Mammary epithelial cell (primary cell): ENCODE results near the gene LIMK2.

ENCODE experiments used
- CTCF ChIP-seq, 2 donors: IDR thresholded peaks in 1 of 2; conservative IDR thresholded peaks in 1 of 2; 2 replicates each; pipeline ENCODE4 v1.5.1; 2011 to 2012; ENCODE audit warnings: inconsistent platforms in 2 of 2, low read length in 2 of 2, mild to moderate bottlenecking in 2 of 2, control low read depth in 1 of 2, low read depth in 1 of 2; ENCODE audit not compliant: insufficient read depth in 1 of 2; ENCODE audit errors: extremely low read depth in 1 of 2
- EZH2 ChIP-seq: IDR thresholded peaks from 2 replicates; pipeline ENCODE4 v1.6.1; 2012; ENCODE audit warnings: low read length, inconsistent platforms, borderline replicate concordance

GRCh38 chr22:31185056-31185455 lies 27.0 kb upstream of the LIMK2 start:
- TF ChIP-seq CTCF (conservative IDR thresholded peaks at IDR 0.05 in 1 of 2, IDR thresholded peaks at IDR 0.05 in 1 of 2; ENCODE audit: extremely low read depth in 1 of 2, insufficient read depth in 1 of 2, low read depth in 1 of 2, low read length in 2 of 2): no peak
- no peak for TF ChIP-seq EZH2
